ENCODE measurements around the gene VAPB.
"Not testable (repeated sequence)": the region's sequence is repeated elsewhere in the genome, so short reads cannot be mapped to it uniquely, and the experiment has no call there.

The VAPB gene

GRCh38 chr20:58407966-58408557, 19.0 kb downstream of the VAPB start:
- DNase-seq (ENCODE audit: low spot score): no peak

DNA sequence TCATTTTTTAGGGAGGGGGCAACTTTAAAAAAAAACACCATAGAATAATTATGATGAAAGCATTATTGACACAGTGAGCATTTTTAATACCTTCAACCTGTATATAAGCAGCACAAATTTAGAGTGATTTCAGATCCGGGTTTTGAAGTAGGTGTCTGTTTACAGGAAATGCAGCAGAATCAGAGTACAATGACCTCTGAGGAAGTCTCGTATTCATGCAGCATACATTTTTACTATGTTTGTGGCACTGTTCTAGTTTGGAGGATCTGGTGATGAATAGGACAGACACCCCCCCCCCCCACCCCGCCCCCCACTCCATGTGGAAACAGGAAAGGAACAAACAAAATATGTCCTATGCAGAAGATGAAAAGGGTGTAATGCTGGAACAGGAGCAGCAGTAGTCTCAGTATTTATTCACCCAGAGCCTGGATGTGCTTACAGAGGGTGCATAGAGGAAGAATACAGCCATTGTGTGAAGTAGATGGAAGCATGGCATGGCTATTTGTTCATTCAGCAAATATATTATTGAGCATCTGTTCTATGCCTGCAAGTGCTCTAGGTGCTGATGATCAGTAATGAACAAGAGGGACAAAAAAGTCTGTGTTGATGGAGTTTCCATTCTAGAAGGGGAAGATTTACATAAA, 19.7 kb downstream of the VAPB start:
- no peak for DNase-seq (ENCODE audit: low spot score)

GRCh38 chr20:58414216-58414615, 25.2 kb downstream of the VAPB start:
- DNase-seq (ENCODE audit: low spot score): not testable (repeated sequence)

- DNase-seq (ENCODE audit: low spot score): not testable (repeated sequence)
These were observed 25.8 kb downstream of the VAPB start for GRCh38 chr20:58414786-58415185.

DNA sequence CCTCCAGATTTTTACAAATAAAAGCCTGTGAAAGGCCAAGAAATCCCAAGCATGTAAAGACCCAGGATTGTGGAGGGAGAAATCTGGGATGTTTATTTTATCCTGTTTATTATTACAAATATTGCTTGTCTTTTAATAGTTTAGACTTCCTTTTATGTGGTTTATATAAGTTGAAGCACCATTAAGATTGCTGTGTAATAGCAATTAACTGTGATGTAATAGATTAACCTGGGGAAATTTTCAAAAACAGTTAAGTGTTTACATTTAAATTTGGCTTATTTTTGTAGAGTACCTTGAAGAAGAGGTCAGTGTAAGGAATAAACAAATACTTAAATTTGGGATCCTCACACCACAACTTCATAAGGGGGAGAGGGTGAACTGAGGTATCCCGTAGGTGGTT, 27.0 kb downstream of the VAPB start:
- no peak for DNase-seq (ENCODE audit: low spot score)

DNA sequence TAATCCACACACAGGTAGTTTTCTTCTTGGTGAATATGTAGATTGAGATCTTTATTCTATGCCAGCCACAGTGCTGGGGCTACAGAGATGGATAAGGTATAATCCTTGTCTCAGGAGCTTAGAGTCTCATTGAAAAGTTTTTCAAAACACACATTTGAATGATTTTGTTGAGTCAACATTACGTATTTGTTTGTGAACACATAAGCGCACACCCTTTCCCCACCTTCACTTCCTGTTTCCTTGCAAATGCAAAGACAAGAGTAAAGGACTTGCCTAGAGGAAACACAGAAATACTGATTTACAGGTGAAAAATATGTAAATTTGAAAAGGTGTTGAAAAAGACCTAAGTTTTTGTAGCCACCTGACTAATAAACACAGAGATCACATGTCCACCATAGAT, 27.8 kb downstream of the VAPB start:
- DNase-seq (ENCODE audit: low spot score): no peak

- no peak for DNase-seq (ENCODE audit: low spot score)
These were observed 28.4 kb downstream of the VAPB start for GRCh38 chr20:58417438-58417837.

GRCh38 chr20:58418949-58419748, 30.1 kb downstream of the VAPB start:
- DNase-seq (ENCODE audit: low spot score): no peak

DNA sequence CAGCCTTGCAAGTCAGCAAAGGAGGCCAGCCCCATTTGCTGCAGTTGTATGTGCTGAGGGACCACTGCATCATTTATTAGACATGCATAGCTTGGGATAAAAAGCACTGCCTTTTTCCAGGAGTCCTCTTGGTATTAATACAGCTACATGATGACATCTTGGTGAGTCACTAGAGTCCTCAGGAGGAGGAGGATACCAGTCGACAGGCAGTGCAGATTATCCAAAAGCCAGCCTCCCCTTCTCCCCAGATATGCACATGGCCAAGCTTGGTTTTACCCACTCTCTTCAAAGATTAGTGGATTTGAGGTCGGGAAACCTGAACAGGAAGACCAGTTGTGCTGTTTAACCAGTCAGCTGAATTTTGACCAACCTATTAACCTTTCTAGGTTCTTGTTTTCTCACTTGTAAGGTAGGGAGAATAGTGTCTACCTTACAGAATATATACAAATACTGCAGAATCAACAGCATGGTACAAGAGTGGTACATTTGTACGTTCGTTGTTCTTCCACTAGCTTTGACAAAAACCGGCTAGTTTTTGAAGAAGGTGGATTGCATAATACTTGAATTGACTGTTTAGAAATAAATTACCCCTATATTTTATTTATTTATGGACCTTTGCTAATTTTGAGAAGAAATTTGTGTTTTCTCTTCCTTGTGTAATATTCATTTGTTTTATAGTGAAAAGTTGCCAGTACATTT, 31.9 kb downstream of the VAPB start:
- DNase-seq (ENCODE audit: low spot score): no peak

GRCh38 chr20:58421497-58421850, 32.4 kb downstream of the VAPB start:
- DNase-seq (ENCODE audit: low spot score): no peak

- DNase-seq (ENCODE audit: low spot score): no peak
These were observed 35.4 kb downstream of the VAPB start for GRCh38 chr20:58424218-58424969.

- DNase-seq (ENCODE audit: low spot score): not testable (repeated sequence)
These were observed 38.5 kb downstream of the VAPB start for GRCh38 chr20:58427571-58427970.

GRCh38 chr20:58428364-58428763, 39.3 kb downstream of the VAPB start:
- DNase-seq (ENCODE audit: low spot score): no peak

DNA sequence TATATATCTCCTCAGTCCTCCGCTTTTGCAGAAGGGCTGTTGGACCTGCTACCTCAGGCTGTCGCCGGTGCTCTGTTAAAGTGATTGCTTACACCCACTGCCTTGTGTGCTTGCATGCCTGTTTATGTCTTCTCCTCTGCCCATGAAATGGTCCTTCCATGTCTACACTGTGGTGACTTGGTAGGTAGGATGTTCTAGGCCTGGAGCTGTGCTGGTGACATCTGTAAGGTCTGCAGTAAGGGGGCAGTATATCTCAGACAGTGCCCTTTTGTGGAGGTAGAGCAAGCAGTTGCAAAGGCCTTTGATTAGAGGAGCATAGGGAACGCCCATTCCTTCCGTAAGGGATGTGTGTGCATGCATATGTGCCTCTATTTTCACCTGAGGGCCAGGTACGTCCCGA, 40.3 kb downstream of the VAPB start:
- no peak for DNase-seq (ENCODE audit: low spot score)

GRCh38 chr20:58431134-58431533, 42.1 kb downstream of the VAPB start:
- DNase-seq (ENCODE audit: low spot score): no peak

- no peak for DNase-seq (ENCODE audit: low spot score)
These were observed 43.3 kb downstream of the VAPB start for GRCh38 chr20:58432186-58432954.

GRCh38 chr20:58433029-58433647, 44.1 kb downstream of the VAPB start:
- DNase-seq (ENCODE audit: low spot score): no peak

DNA sequence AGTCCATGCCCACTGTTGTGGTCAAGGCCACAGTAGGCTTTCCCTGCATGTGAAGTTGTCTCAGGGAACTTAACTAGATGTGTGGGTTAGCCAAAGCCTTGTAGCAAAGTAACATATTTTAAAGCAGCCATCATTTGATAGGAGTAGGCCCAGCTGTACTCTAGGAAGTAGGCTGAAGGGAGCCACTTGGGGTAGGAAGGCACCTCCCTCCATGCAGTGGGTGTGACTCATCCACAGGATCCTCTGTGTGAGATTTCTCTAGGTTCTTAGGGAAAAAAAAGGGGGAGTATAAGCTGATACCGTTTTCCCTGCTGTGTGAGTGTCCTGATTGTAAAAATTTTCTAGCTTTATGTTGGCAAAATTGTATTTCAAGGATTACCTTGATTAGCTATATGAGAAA, 44.7 kb downstream of the VAPB start:
- no peak for DNase-seq (ENCODE audit: low spot score)

DNA sequence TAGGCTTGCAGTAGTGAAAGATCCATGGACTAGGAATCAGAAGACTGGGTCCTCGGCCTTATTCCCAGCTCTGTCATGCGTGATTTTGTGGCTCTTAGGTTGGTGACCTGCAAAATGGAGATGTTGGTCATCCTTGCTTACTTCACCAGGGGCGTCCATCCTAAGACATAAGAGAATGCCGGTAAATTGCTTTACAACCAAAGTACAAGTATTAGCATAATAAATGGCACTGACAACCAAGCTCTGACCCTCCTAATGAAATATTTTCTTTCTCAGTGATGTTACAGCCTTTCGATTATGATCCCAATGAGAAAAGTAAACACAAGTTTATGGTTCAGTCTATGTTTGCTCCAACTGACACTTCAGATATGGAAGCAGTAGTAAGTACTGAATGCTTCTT, 45.3 kb downstream of the VAPB start:
- no peak for DNase-seq (ENCODE audit: low spot score)

- DNase-seq (ENCODE audit: low spot score): no peak
These were observed 46.2 kb downstream of the VAPB start for GRCh38 chr20:58435237-58435636.

Data from D341Med (cell line).